ENCODE data around the gene IQSEC1.

DNA sequence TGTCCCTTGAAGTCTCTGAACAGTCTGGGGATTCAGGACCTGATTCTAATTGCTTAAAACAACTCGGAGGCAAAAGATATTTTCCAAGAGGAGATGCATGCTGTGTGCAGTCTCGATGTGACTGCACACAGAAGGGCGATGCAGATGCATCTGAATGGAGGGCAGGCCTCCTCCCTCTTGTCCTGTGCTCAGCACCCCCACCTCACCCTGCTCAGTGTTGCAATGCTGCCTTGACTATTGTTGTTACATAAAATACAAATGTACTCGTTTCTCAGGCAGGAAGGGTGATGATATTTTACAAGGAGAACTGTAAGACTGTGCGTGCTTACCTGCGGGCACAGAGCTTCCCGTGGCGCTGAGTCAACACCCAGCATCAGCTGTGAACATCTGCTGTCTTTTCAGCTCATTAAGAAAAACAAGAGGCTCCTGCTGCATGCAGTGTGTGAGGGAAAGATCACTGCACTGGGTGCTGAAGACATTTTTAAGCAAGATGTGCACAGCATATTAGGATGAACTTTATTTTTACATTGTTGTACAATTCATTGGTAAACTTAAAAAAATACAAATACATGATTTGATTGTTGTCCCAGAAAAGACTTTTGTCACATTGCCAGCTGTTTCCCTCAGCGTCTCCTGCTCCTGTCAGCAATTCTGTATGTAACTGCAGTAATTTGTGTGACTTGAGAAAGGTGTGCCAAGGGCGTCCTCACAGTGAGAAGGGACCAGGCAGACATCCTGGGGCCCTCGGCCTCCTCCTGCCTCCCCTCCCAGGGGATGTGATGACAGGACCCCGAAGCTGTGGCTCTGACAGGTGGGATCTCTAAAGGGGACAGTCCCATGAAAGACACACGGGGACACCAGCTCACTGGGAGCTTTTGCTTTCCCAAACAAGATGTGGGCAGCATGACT, 175.6 kb downstream of the IQSEC1 start:
- TF ChIP-seq, protein P1, sequence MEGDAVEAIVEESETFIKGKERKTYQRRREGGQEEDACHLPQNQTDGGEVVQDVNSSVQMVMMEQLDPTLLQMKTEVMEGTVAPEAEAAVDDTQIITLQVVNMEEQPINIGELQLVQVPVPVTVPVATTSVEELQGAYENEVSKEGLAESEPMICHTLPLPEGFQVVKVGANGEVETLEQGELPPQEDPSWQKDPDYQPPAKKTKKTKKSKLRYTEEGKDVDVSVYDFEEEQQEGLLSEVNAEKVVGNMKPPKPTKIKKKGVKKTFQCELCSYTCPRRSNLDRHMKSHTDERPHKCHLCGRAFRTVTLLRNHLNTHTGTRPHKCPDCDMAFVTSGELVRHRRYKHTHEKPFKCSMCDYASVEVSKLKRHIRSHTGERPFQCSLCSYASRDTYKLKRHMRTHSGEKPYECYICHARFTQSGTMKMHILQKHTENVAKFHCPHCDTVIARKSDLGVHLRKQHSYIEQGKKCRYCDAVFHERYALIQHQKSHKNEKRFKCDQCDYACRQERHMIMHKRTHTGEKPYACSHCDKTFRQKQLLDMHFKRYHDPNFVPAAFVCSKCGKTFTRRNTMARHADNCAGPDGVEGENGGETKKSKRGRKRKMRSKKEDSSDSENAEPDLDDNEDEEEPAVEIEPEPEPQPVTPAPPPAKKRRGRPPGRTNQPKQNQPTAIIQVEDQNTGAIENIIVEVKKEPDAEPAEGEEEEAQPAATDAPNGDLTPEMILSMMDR (IDR thresholded peaks at IDR 0.05) = no peak
- no peak for TF ChIP-seq POLR2A (IDR thresholded peaks at IDR 0.05)

Measured in Peyer's patch (tissue), 4 donors.